RPMI8226 (cell line): ENCODE measurements around the gene USP6.
A peak's percentile ranks its signal among the peaks of the same experiment; 100 is the strongest.
"Not testable (repeated sequence)": the region's sequence is repeated elsewhere in the genome, so short reads cannot be mapped to it uniquely, and the experiment has no call there.

ENCODE experiments used
- DNase-seq: peaks from one replicate; pipeline ENCODE4 v3.0.0-alpha.2; 2015

Gene USP6

DNA sequence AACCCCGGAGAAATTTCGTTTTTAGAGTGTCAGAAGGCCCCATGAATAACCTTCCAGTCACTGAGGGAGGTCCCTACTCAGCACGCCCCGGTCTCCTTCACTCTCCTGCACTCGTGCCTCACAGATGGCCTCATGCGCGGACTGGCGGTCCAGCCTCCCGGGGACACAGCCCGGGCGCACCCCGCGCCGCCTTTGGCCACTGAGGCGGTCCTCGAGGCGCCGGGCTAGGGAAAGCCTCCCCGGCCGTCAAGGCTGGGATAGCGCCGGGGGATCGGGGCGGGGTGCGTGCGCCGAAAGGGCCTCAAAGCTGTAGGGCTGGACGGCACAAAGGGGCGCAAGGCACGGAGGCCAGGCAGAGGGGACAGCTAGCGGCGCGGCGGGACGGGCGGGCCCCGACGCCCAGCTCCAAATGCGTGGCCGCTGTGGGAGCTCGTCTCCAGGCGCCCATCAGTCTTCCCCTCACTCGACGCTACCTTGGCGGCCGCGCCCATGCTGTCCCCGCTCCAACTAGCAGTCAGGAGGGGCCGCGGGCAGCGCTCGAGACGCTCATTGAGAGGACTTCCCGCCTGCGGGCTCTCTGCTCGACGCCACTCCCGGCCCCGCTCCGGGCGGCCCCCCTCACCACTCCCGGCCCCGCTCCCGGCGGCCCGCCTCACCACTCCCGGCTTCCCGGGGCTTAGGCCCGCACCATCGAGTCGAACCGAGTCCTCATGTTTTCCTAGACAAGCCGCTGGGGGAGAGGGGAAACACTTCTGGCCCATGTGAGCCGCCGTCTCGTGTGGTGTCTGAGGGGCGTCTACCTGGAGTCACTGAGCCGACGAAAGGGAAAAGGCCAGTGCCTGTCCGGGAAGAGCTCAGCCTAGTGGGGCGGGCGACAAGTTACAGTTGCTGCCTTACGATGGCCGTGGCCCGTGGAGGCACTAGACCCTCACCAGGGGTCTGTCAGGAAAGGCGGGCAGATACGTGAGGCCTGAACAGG lies at the start of gene USP6:
TSS of gene USP6 (plus strand) at position 360 of the 979 bp plus-strand sequence. CDS start 14,336 bp downstream, outside the sequence.
- no peak for DNase-seq

- DNase-seq: no peak
Measured at GRCh38 chr17:5068236-5068635, 47.6 kb upstream of the USP6 start.

DNA sequence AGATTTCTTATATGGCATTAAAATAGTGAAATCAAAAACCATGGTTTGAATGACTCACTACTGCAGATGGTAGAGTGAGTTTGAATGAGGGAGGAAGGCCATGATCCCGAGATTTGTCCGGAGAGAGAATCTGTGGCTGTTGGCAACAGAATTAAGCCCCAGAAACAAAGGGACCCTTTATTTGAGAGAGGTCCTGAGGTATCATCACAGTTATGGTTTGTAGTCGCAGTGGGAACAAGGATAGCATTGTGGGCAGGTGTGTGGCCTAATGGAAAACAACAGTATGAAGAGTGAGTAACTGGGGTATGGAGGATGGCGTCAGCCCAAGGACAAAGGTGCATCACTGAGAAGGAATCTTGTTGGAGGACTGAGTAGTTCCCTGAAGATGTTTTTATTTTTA lies 46.1 kb upstream of the USP6 start:
- DNase-seq: no peak

DNA sequence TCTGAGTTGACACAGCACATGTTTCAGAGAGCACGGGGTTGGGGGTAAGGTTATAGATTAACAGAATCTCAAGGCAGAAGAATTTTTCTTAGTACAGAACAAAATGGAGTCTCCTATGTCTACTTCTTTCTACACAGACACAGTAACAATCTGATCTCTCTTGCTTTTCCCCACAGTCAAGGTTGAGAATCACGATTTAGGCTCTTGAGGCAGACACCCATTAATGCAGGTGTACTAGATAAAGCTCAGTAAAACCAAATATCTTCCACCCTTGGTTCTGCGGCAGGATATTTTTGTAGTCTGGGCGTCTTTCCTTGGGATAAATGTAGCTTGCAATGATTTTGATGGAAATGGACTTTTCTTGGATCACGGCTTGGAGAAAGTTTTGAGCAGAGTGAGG lies 40.4 kb upstream of the USP6 start:
- not testable (repeated sequence) for DNase-seq

DNA sequence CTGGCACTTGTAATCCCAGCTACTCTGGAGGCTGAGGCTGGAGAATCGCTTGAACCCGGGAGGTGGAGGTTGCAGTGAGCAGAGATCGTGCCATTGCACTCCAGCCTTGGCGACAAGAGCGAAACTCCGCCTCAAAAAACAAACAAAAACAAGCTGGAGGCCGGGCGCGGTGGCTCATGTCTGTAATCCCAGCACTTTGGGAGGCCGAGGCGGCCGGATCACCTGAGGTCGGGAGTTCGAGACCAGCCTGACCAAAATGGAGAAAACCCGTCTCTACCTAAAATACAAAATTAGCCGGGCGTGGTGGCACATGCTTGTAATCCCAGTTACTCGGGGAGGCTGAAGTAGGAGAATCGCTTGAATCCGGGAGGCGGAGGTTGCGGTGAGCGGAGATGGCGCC lies 38.6 kb upstream of the USP6 start:
- not testable (repeated sequence) for DNase-seq

- DNase-seq: no peak
Measured at GRCh38 chr17:5077781-5078105, 38.1 kb upstream of the USP6 start.

DNA sequence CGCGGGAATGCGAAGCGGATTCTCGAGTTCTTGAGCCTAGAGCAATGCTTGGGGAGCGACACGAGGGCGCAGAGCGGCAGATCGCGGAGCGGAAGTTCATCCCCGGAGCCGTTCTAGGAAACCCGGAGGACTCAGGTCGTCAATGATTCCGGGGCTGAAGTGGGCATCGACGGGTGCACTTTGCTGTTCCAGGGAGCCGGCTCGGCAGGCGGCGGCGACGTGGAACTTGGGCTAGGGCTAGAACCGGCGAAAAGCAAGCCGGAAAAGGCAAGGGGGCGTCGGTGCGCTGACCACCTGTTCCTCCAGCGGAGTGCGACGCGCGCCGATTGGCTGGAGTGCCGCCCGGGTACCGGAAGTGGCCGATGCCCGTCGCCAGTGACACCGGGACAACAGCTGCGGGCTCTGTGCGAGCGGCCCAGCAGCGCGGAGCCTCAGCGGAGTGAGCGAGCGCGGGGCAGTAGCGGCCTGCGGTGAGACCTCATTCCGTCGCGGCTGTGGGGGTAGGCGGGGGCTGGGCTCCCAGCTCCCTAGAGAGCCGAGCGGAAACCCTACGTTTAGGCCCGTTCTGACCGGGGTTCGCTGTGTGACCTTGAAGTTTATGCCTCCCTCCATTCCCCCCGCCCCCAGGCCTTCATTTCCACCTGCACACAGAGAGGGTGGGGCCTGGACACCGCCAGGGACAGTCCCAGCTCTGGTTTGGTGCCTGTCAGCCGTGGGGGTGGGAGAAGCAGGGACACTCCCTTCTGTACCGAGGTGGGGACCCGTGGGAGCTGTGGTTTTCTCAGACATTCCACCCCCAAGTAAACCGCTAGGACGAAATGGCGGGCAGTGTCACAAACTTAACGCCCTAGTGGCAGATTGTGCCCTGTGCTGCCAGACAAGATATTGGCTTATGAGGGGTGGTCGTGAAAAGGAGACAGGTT lies 37.5 kb upstream of the USP6 start, which contains the start of gene ZFP3:
TSS of gene ZFP3 (plus strand) at position 362 of the 923 bp plus-strand sequence. CDS start 13,038 bp downstream, outside the sequence.
- peak; percentile 87 for DNase-seq

DNA sequence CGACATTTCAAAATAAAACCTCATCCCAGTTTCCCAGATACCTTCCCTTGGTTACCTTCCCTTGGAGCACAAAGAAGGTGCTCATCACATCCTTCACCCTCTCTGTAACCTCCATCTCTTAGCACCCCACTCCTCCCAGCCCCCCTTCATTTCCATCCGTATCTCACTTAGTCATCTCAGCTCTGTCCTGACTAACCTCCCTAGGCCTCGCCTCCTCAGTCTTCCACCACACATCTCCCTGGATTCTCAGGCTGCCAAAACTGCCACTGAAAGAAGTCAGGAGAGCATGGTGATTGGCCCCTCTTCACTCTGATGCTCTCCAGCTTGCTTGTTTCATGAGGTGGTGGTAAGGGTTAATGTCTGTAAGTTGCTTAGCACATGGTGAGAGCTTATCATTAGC lies 35.2 kb upstream of the USP6 start:
- DNase-seq: no peak

DNA sequence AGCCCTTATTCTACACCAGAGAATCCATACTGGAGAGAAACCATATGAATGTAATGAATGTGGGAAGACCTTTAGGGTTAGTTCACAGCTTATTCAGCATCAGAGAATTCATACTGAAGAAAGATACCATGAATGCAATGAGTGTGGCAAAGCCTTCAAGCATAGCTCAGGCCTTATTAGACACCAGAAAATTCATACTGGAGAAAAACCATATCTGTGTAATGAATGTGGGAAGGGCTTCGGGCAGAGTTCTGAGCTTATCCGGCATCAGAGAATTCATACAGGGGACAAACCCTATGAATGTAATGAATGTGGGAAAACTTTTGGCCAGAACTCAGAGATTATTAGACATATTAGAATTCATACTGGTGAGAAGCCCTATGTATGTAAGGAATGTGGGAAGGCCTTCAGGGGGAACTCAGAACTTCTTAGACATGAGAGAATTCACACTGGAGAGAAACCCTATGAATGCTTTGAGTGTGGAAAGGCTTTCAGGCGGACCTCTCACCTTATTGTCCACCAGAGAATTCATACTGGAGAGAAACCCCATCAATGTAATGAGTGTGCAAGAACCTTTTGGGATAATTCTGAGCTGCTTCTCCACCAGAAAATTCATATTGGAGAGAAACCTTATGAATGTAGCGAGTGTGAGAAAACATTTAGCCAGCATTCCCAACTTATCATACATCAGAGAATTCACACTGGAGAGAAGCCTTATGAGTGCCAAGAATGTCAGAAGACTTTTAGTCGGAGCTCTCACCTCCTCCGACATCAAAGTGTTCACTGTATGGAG lies 23.4 kb upstream of the USP6 start:
- no peak for DNase-seq

DNA sequence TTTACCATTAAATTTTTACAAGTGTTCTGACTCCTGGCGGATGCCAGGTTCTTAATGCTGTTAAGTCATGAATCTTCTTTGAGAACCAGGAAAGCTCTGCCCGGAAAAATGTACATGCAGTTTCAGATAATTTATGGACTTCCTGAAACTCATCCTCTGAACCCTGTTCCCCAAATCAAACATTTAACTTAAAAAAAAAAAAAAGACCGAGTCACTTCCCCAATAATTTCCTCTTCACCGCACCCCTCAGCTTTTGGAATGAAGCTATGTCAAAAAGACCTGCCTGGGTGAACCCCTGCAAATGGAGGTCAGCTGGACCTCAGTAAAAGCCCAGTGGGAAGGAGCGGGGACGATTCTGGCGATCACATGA lies 19.1 kb upstream of the USP6 start:
- DNase-seq: no peak

- DNase-seq: no peak
Measured at GRCh38 chr17:5097101-5097834, 18.6 kb upstream of the USP6 start.

DNA sequence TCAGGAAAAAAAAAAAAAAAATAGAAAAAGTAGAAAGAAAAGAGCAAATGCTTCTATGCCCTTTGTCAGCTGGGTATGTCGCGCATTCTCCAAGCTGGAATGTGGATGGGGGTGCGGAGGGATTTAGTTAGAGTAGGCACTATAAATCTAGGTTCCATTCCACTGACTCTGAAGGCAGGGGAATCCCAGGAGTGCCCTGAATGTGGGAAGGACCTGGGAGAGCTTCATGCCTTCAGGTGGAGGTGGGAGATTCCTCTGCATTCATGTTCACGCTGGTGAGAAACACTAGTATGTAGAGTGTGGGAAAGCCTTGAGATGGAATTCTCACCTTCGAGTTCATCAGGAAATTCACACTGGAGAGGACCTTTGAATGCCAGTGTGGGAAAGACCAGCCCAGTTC lies 16.6 kb upstream of the USP6 start:
- DNase-seq: no peak

DNA sequence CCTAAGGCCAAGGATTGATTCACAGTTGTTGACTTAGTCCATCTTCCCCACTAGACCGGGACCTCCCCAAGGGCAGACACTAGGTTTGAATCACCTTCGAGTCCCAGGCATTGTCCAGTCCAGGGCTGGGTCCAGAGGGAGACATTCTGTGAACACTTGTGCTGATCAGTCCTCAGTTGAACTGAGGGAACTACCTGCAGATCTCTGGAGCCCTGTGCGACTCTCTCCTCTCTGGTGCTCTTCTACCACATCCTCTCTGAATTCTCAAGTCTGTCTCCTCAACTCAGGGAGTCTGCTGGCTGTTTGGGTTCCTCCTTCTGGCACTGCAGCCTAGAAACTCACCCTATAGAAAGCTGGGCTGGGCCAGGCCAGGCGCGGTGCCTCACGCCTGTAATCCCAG lies 15.0 kb upstream of the USP6 start:
- DNase-seq: no peak

DNA sequence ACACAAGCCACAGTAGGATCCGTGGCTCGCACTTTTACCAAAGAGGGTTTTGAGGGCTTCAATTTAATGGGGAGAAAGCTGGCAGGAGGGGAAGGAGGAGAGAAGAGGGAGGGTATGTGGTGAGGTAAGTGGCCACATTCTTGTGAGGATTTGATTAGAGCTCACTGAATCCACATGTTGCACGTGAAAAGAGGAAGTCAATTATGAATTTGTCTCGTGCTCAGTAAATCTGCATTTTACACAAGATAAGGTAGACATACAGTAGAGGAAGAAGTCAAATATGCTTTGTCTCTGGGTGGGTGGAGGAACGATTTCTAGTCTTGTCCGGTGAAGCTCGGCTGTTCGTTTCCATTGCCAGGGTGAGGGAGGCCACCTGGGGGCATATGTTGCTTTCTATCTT lies 5.0 kb upstream of the USP6 start:
- DNase-seq: peak; percentile 18

- peak; percentile 93 for DNase-seq
Measured at GRCh38 chr17:5111402-5112204, 4.2 kb upstream of the USP6 start, which contains the start of gene ZNF232. Gene ZNF232, minus strand, starts transcription at chr17:5111878. Its CDS starts 56 bp downstream, at chr17:5111822.

DNA sequence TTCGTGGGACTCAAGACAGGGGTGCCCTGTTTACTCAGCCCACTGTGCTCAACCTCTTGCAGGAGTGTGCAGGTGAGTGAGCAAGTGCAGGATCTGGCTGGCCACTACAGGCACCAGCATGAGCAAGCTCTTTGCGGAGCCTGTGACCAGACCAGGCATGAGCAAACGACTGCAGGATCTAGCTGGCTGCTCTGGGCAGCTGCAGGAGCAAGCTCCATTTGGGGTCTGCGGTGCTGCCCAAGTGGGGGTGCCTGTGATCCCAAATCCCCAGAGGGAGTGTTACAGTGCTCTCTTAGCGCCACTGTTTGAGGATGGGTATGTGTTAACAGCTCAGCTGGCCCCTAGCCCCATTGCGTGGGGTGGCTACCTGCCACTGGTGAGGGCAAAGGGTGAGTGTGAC lies 2.4 kb downstream of the USP6 start:
- no peak for DNase-seq

GRCh38 chr17:5120036-5120435 lies 4.2 kb downstream of the USP6 start:
- no peak for DNase-seq

GRCh38 chr17:5120436-5121185 lies 4.8 kb downstream of the USP6 start:
- DNase-seq: not testable (repeated sequence)

- DNase-seq: no peak
Measured at GRCh38 chr17:5121186-5121841, 5.5 kb downstream of the USP6 start.

GRCh38 chr17:5122056-5122455 lies 6.2 kb downstream of the USP6 start:
- not testable (repeated sequence) for DNase-seq
